HEK293 (cell line): ENCODE results near the gene OR13F1.

Experiments used
- PBX3 ChIP-seq: sonication (generic); formaldehyde crosslinking; IDR thresholded peaks from 2 replicates; pipeline ENCODE4 v1.8.1; 2022; ENCODE audit warnings: mild to moderate bottlenecking, moderate library complexity, missing genetic modification reagents
- ZBTB8A ChIP-seq: fragments of 450-650 bp; formaldehyde crosslinking; IDR thresholded peaks from 2 replicates; pipeline ENCODE4 v1.5.1; 2016; ENCODE audit warnings: missing biosample characterization, missing genetic modification characterization

- no peak for TF ChIP-seq ZBTB8A (tag by site-specific recombination)
- TF ChIP-seq PBX3, result no peak
Observed at GRCh38 chr9:104536756-104537155, 32.7 kb downstream of the OR13F1 start, which contains the start of gene OR13C3.
